ENCODE data around the gene CSN1S1. TPM values are rescaled to one million over a fixed set of nuclear protein-coding genes. Genes with fewer than 3 reads are reported as not detected.
A peak's percentile ranks its signal among the peaks of the same experiment; 100 is the strongest.

Gene CSN1S1
- total and polyA plus RNA-seq, 2 of the 13 experiments (the other 11 are each of a cell fraction or from before 2014, with no cell fraction given), result not detected

GRCh38 chr4:69984030-69984443, 53.2 kb downstream of the CSN1S1 start (continued):
- TF ChIP-seq, protein P1, sequence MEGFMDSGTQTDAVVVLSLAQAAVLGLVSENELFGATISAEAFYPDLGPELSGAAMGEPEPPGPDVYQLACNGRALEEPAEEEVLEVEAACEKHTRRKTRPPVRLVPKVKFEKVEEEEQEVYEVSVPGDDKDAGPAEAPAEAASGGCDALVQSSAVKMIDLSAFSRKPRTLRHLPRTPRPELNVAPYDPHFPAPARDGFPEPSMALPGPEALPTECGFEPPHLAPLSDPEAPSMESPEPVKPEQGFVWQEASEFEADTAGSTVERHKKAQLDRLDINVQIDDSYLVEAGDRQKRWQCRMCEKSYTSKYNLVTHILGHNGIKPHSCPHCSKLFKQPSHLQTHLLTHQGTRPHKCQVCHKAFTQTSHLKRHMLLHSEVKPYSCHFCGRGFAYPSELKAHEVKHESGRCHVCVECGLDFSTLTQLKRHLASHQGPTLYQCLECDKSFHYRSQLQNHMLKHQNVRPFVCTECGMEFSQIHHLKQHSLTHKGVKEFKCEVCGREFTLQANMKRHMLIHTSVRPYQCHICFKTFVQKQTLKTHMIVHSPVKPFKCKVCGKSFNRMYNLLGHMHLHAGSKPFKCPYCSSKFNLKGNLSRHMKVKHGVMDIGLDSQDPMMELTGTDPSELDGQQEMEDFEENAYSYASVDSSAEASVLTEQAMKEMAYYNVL (CRISPR knock-in tag; IDR thresholded peaks at IDR 0.05; ENCODE audit: borderline replicate concordance), result no peak
- no peak for TF ChIP-seq ATF1 (CRISPR knock-in tag; IDR thresholded peaks at IDR 0.05)
- no peak for TF ChIP-seq PCBP2 (optimal IDR thresholded peaks at IDR 0.05; ENCODE audit: low read depth, low read length, poor library complexity, severe bottlenecking)
- TF ChIP-seq TFDP1 (CRISPR knock-in tag; IDR thresholded peaks at IDR 0.05; ENCODE audit: borderline replicate concordance), result no peak
- no peak for TF ChIP-seq POLR2A (IDR thresholded peaks at IDR 0.05; ENCODE audit: insufficient read depth in 1 of 2, low read depth in 2 of 2, low read length in 2 of 2)
- TF ChIP-seq ZBTB25 (CRISPR knock-in tag; IDR thresholded peaks at IDR 0.05), result no peak
- peak; percentile 72 for TF ChIP-seq SALL1 (CRISPR knock-in tag; IDR thresholded peaks at IDR 0.05)
- TF ChIP-seq, protein P2, sequence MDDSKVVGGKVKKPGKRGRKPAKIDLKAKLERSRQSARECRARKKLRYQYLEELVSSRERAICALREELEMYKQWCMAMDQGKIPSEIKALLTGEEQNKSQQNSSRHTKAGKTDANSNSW (CRISPR knock-in tag; IDR thresholded peaks at IDR 0.05; ENCODE audit: borderline replicate concordance), result no peak
- TF ChIP-seq EEA1 (CRISPR knock-in tag; IDR thresholded peaks at IDR 0.05; ENCODE audit: borderline replicate concordance), result no peak
- TF ChIP-seq ZIK1 (CRISPR knock-in tag; IDR thresholded peaks at IDR 0.05; ENCODE audit: borderline replicate concordance, low read depth), result no peak
- TF ChIP-seq ZNF550 (CRISPR knock-in tag; IDR thresholded peaks at IDR 0.05; ENCODE audit: borderline replicate concordance), result no peak
- TF ChIP-seq ZNF557 (CRISPR knock-in tag; IDR thresholded peaks at IDR 0.05), result no peak
- no peak for TF ChIP-seq ZSCAN29 (CRISPR knock-in tag; conservative IDR thresholded peaks at IDR 0.05)
- peak; percentile 39; the same call in 1 of the 2 replicates for TF ChIP-seq ZNF121 (CRISPR knock-in tag; IDR thresholded peaks at IDR 0.05)
- TF ChIP-seq TARDBP (CRISPR knock-in tag; IDR thresholded peaks at IDR 0.05), result peak; percentile 56; the same call in 1 of the 2 replicates
- 0 out of 2 replicates have a peak, but pooled peaks have one; percentile 54 for TF ChIP-seq ZMYM2 (CRISPR knock-in tag; IDR thresholded peaks at IDR 0.05)
- TF ChIP-seq FOXK2 (IDR thresholded peaks at IDR 0.05), result no peak
- TF ChIP-seq EED (CRISPR knock-in tag; IDR thresholded peaks at IDR 0.05), result no peak
- no peak for TF ChIP-seq ZNF138 (CRISPR knock-in tag; IDR thresholded peaks at IDR 0.05; ENCODE audit: low read depth)
- no peak for TF ChIP-seq CENPT (CRISPR knock-in tag; IDR thresholded peaks at IDR 0.05; ENCODE audit: low read depth)
- TF ChIP-seq, protein P3, sequence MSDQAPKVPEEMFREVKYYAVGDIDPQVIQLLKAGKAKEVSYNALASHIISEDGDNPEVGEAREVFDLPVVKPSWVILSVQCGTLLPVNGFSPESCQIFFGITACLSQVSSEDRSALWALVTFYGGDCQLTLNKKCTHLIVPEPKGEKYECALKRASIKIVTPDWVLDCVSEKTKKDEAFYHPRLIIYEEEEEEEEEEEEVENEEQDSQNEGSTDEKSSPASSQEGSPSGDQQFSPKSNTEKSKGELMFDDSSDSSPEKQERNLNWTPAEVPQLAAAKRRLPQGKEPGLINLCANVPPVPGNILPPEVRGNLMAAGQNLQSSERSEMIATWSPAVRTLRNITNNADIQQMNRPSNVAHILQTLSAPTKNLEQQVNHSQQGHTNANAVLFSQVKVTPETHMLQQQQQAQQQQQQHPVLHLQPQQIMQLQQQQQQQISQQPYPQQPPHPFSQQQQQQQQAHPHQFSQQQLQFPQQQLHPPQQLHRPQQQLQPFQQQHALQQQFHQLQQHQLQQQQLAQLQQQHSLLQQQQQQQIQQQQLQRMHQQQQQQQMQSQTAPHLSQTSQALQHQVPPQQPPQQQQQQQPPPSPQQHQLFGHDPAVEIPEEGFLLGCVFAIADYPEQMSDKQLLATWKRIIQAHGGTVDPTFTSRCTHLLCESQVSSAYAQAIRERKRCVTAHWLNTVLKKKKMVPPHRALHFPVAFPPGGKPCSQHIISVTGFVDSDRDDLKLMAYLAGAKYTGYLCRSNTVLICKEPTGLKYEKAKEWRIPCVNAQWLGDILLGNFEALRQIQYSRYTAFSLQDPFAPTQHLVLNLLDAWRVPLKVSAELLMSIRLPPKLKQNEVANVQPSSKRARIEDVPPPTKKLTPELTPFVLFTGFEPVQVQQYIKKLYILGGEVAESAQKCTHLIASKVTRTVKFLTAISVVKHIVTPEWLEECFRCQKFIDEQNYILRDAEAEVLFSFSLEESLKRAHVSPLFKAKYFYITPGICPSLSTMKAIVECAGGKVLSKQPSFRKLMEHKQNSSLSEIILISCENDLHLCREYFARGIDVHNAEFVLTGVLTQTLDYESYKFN (CRISPR knock-in tag; conservative IDR thresholded peaks at IDR 0.05), result peak; percentile 56; the same call in 1 of the 2 replicates
- TF ChIP-seq SOX6 (IDR thresholded peaks at IDR 0.05), result no peak
- TF ChIP-seq SOX6 (CRISPR knock-in tag; IDR thresholded peaks at IDR 0.05), result peak; percentile 79
- TF ChIP-seq ISL2 (CRISPR knock-in tag; IDR thresholded peaks at IDR 0.05), result peak; percentile 43; the same call in 1 of the 2 replicates
- TF ChIP-seq ZBTB7A (CRISPR knock-in tag; IDR thresholded peaks at IDR 0.05), result no peak

All from HepG2 (cell line).